CD14-positive monocyte (primary cell): Measurements from ENCODE around the gene TBX15. TPM values are rescaled to one million over a fixed set of nuclear protein-coding genes. Genes with fewer than 3 reads are reported as not detected.

ENCODE experiments used
- DNase-seq, 3 donors: peaks; one replicate each; pipeline ENCODE4 v3.0.0-alpha.2; 2011 to 2022
- H2AFZ ChIP-seq: 2 replicates; pipeline ENCODE4 v1.6.0; 2012; ENCODE audit warnings: mild to moderate bottlenecking, low read depth, low read length, inconsistent platforms; ENCODE audit not compliant: insufficient read depth, poor library complexity, severe bottlenecking
- H3K27ac ChIP-seq, 2 donors: 1 replicate in 1 of 2; 2 replicates in 1 of 2; pipeline ENCODE4 v1.5.1; 2012 to 2013; ENCODE audit warnings: low read length in 2 of 2, control low read depth in 1 of 2, inconsistent platforms in 1 of 2, low read depth in 1 of 2, mild to moderate bottlenecking in 1 of 2
- H3K27me3 ChIP-seq, 2 donors: one replicate each; pipeline versions ENCODE4 v1.6.0 to v1.6.1; 2011 to 2013; ENCODE audit warnings: low read length in 2 of 2; ENCODE audit not compliant: control insufficient read depth in 2 of 2, insufficient read depth in 2 of 2
- H3K36me3 ChIP-seq, 2 donors: replicated peaks in 1 of 2; 1 replicate in 1 of 2; 2 replicates in 1 of 2; pipeline versions ENCODE4 v1.5.1 to v1.6.1; 2012 to 2013; ENCODE audit warnings: low read length in 2 of 2, control low read depth in 1 of 2, inconsistent platforms in 1 of 2, mild to moderate bottlenecking in 1 of 2; ENCODE audit not compliant: insufficient read depth in 2 of 2, control insufficient read depth in 1 of 2
- H3K4me1 ChIP-seq, 2 donors: 1 replicate in 1 of 2; 2 replicates in 1 of 2; pipeline versions ENCODE4 v1.5.1 to v1.6.1; 2012 to 2013; ENCODE audit warnings: low read length in 2 of 2, control low read depth in 1 of 2, inconsistent platforms in 1 of 2, mild to moderate bottlenecking in 1 of 2, moderate library complexity in 1 of 2; ENCODE audit not compliant: insufficient read depth in 2 of 2, control insufficient read depth in 1 of 2
- H3K4me2 ChIP-seq: replicated peaks from 2 replicates; pipeline ENCODE3; 2012; ENCODE audit warnings: low read length, moderate library complexity, mild to moderate bottlenecking; ENCODE audit not compliant: poor library complexity, severe bottlenecking; ENCODE audit errors: extremely low read depth
- H3K4me3 ChIP-seq, 3 experiments: fragments of 200-600 bp in 1 of 3; sonication (generic) in 1 of 3; replicated peaks in 1 of 3; 1 replicate in 2 of 3; 2 replicates in 1 of 3; pipeline ENCODE4 v1.5.1; 2011 to 2013; ENCODE audit warnings: low read length in 3 of 3, mild to moderate bottlenecking in 3 of 3, control low read depth in 2 of 3, low read depth in 2 of 3, inconsistent platforms in 1 of 3, moderate library complexity in 1 of 3
- H3K79me2 ChIP-seq: 2 replicates; pipeline ENCODE4 v1.6.0; 2012; ENCODE audit warnings: mild to moderate bottlenecking, control low read depth, inconsistent platforms, low read length, moderate library complexity; ENCODE audit not compliant: insufficient read depth
- H3K9ac ChIP-seq: 2 replicates; pipeline ENCODE4 v1.6.0; 2017; ENCODE audit warnings: low read length, mild to moderate bottlenecking; ENCODE audit not compliant: insufficient read depth, poor library complexity, severe bottlenecking
- H3K9me3 ChIP-seq, 2 donors: replicated peaks in 1 of 2; 1 replicate in 1 of 2; 2 replicates in 1 of 2; pipeline versions ENCODE4 v1.5.1 to v1.6.1; 2012 to 2013; ENCODE audit warnings: low read length in 2 of 2, control low read depth in 1 of 2; ENCODE audit not compliant: control insufficient read depth in 1 of 2, insufficient read depth in 1 of 2
- H4K20me1 ChIP-seq: 2 replicates; pipeline ENCODE4 v1.6.0; 2012; ENCODE audit warnings: mild to moderate bottlenecking, low read length, control low read depth, moderate library complexity; ENCODE audit not compliant: insufficient read depth
- H3K27ac Mint-ChIP-seq, 7 donors: one replicate each; pipeline ENCODE4 v1.8.0; 2020; ENCODE audit warnings: mild to moderate bottlenecking in 7 of 7, mixed read lengths in 7 of 7, moderate library complexity in 6 of 7, inconsistent platforms in 2 of 7
- H3K27me3 Mint-ChIP-seq, 3 donors: one replicate each; pipeline ENCODE4 v1.8.0; 2021 to 2022; ENCODE audit warnings: low read depth in 3 of 3, mild to moderate bottlenecking in 3 of 3, mixed read lengths in 3 of 3, moderate library complexity in 3 of 3, inconsistent platforms in 1 of 3
- H3K36me3 Mint-ChIP-seq, 2 donors: one replicate each; pipeline ENCODE4 v1.8.0; 2020; ENCODE audit warnings: mixed read lengths in 2 of 2, inconsistent platforms in 1 of 2, mild to moderate bottlenecking in 1 of 2
- H3K4me1 Mint-ChIP-seq: one replicate; pipeline ENCODE4 v1.8.0; 2020; ENCODE audit warnings: mild to moderate bottlenecking, mixed read lengths
- H3K4me3 Mint-ChIP-seq, 2 donors: one replicate each; pipeline ENCODE4 v1.8.0; 2020; ENCODE audit warnings: mild to moderate bottlenecking in 2 of 2, mixed read lengths in 2 of 2, moderate library complexity in 1 of 2
- H3K9me3 Mint-ChIP-seq, 7 donors: one replicate each; pipeline ENCODE4 v1.8.0; 2020 to 2022; ENCODE audit warnings: mixed read lengths in 7 of 7, mild to moderate bottlenecking in 6 of 7, moderate library complexity in 6 of 7, inconsistent platforms in 2 of 7
- CTCF ChIP-seq: fragments of 200-600 bp; IDR thresholded peaks from one replicate; pipeline ENCODE4 v1.8.0; 2022; ENCODE audit warnings: antibody characterized with exemption, mild to moderate bottlenecking
- WGBS: methylation state at CpG from one replicate; pipeline ENCODE4 v1.1.5; 2013; ENCODE audit warnings: missing lambda C conversion rate; ENCODE audit not compliant: insufficient coverage; 5-methylcytosine and 5-hydroxymethylcytosine counted together
- intact Hi-C, 2 donors: fragments of 100-400 bp; cut with micrococcal nuclease; formaldehyde crosslinking; loops; one replicate each; pipeline versions ENCODE4 v1.15.0 to v1.15.1; 2023
- polyA plus RNA-seq, 3 donors: library from polyadenylated mRNA; depleted of rRNA in 1 of 3; unstranded in 2 of 3; stranded (reverse) in 1 of 3; fragments of 300-500 nt in 2 of 3; fragments of >200 nt in 1 of 3; fragmentation: Illumina TruSeq in 2 of 3; gene quantifications; 1 replicate in 2 of 3; 2 replicates in 1 of 3; pipeline ENCODE4 v1.2.3, GENCODE V29; 2012 to 2021

TBX15 gene
- polyA plus RNA-seq, 3 donors = not detected

GRCh38 chr1:118899340-118899739, 88.8 kb downstream of the TBX15 start:
- no CpG with 5 or more reads among the region's 3 CpGs for WGBS
- no peak overlapping the region for H3K4me3 ChIP-seq
- H2AFZ ChIP-seq = no peak overlapping the region
- peaks cover 0 to 5% (median 2%) of the 10 kb centered on the region in 7 donors for H3K9me3 Mint-ChIP-seq
- no peak overlapping the region for H3K27ac ChIP-seq
- H3K27me3 Mint-ChIP-seq = no peaks in the 10 kb centered on the region
- no peak overlapping the region for H3K4me2 ChIP-seq
- no peaks in the 10 kb centered on the region for H4K20me1 ChIP-seq
- no peaks in the 10 kb centered on the region for H3K9me3 ChIP-seq
- no peaks in the 10 kb centered on the region for H3K36me3 Mint-ChIP-seq
- intact Hi-C loops = no loop called here
- H3K4me1 ChIP-seq = no peaks in the 10 kb centered on the region
- H3K4me1 Mint-ChIP-seq = no peaks in the 10 kb centered on the region
- no peaks in the 10 kb centered on the region for H3K27me3 ChIP-seq
- H3K27ac Mint-ChIP-seq = no peak overlapping the region
- no peaks in the 10 kb centered on the region for H3K79me2 ChIP-seq
- H3K4me3 Mint-ChIP-seq = no peak overlapping the region
- DNase-seq = no peak
- no peak for TF ChIP-seq CTCF
- no peaks in the 10 kb centered on the region for H3K36me3 ChIP-seq
- no peak overlapping the region for H3K9ac ChIP-seq

- H2AFZ ChIP-seq = no peak overlapping the region
- no peaks in the 10 kb centered on the region for H3K4me1 Mint-ChIP-seq
- intact Hi-C loops = no loop called here
- no peaks in the 10 kb centered on the region for H3K79me2 ChIP-seq
- no peak overlapping the region for H3K27ac Mint-ChIP-seq
- no peaks in the 10 kb centered on the region for H3K36me3 Mint-ChIP-seq
- H3K4me3 ChIP-seq = no peak overlapping the region
- TF ChIP-seq CTCF = no peak
- H3K27me3 Mint-ChIP-seq = no peaks in the 10 kb centered on the region
- H3K4me1 ChIP-seq = no peaks in the 10 kb centered on the region
- 89% methylated on average over 3 of the region's 3 CpGs for WGBS
- DNase-seq = no peak
- H3K9me3 Mint-ChIP-seq = peaks cover 0 to 5% (median 2%) of the 10 kb centered on the region in 7 donors
- H4K20me1 ChIP-seq = no peaks in the 10 kb centered on the region
- H3K4me3 Mint-ChIP-seq = no peak overlapping the region
- no peak overlapping the region for H3K9ac ChIP-seq
- no peaks in the 10 kb centered on the region for H3K9me3 ChIP-seq
- no peak overlapping the region for H3K4me2 ChIP-seq
- no peaks in the 10 kb centered on the region for H3K27me3 ChIP-seq
- H3K36me3 ChIP-seq = no peaks in the 10 kb centered on the region
- H3K27ac ChIP-seq = no peak overlapping the region
Measured at GRCh38 chr1:118898712-118899111, 89.4 kb downstream of the TBX15 start.
